OCI-LY7 (cell line): Measurements from ENCODE around the gene COL9A3. TPM values are rescaled to one million over a fixed set of nuclear protein-coding genes. Genes with fewer than 3 reads are reported as not detected.

ENCODE experiments used
- BruUV-seq: library from RNA; stranded (reverse); fragments of 400-500 nt; replicated peaks from 2 replicates; lab custom pipeline; 2021; lab: Mats Ljungman, UMichigan
- CTCF ChIA-PET: fragments of 300-600 bp; sonication (Branson Sonifier 250); formaldehyde crosslinking; loops from one replicate; lab custom pipeline; 2022; ENCODE audit warnings: antibody characterized with exemption; ENCODE audit not compliant: unreplicated experiment; lab: Charles Lee
- POLR2A ChIA-PET: fragments of 300-600 bp; sonication (Branson Sonifier 250); formaldehyde crosslinking; loops from one replicate; lab custom pipeline; 2022; ENCODE audit warnings: antibody characterized with exemption; lab: Charles Lee
- DNase-seq: peaks from one replicate; pipeline ENCODE4 v3.0.0-alpha.2; 2015; ENCODE audit warnings: low spot score
- H2AFZ ChIP-seq: fragments of 200-600 bp; sonication (generic), shearing (Covaris generic); 2 replicates; pipeline ENCODE4 v1.6.1; 2014; ENCODE audit warnings: mild to moderate bottlenecking, antibody characterized with exemption, low read length, moderate library complexity
- H3K27ac ChIP-seq: fragments of 200-600 bp; sonication (generic); 2 replicates; pipeline ENCODE4 v1.5.1; 2014; ENCODE audit warnings: mixed run types, low read depth, mild to moderate bottlenecking, moderate library complexity, low read length, inconsistent platforms; ENCODE audit not compliant: poor library complexity, severe bottlenecking
- H3K36me3 ChIP-seq: fragments of 200-600 bp; sonication (generic); 2 replicates; pipeline ENCODE4 v1.6.1; 2014; ENCODE audit warnings: mild to moderate bottlenecking, antibody characterized with exemption, low read length, moderate library complexity, mixed read lengths; ENCODE audit not compliant: insufficient read depth
- H3K4me1 ChIP-seq: fragments of 200-600 bp; sonication (generic); 2 replicates; pipeline ENCODE4 v1.5.1; 2014; ENCODE audit warnings: mild to moderate bottlenecking, low read length; ENCODE audit not compliant: insufficient read depth, poor library complexity, severe bottlenecking
- H3K4me2 ChIP-seq: fragments of 200-600 bp; sonication (generic); 2 replicates; pipeline ENCODE4 v1.6.1; 2014; ENCODE audit warnings: mild to moderate bottlenecking, low read length
- H3K4me3 ChIP-seq: fragments of 200-600 bp; sonication (generic); 2 replicates; pipeline ENCODE4 v1.5.1; 2014; ENCODE audit warnings: mild to moderate bottlenecking, low read depth, low read length; ENCODE audit not compliant: poor library complexity, severe bottlenecking
- H3K79me2 ChIP-seq: fragments of 200-600 bp; sonication (generic); 2 replicates; pipeline ENCODE4 v1.6.1; 2016; ENCODE audit warnings: low read depth, mild to moderate bottlenecking, low read length, moderate library complexity, mixed read lengths; ENCODE audit not compliant: insufficient read depth
- H3K9me2 ChIP-seq: fragments of 200-600 bp; sonication (generic); 2 replicates; pipeline ENCODE4 v1.6.1; 2016; ENCODE audit warnings: mild to moderate bottlenecking, low read length, mixed read lengths; ENCODE audit not compliant: insufficient read depth
- H3K9me3 ChIP-seq: fragments of 200-600 bp; sonication (generic); 2 replicates; pipeline ENCODE4 v1.6.1; 2014; ENCODE audit warnings: mild to moderate bottlenecking, mixed run types, low read length, mixed read lengths
- H4K20me1 ChIP-seq: fragments of 200-600 bp; sonication (generic); 2 replicates; pipeline ENCODE4 v1.6.1; 2014; ENCODE audit warnings: mild to moderate bottlenecking, antibody characterized with exemption, low read length, moderate library complexity, mixed read lengths; ENCODE audit not compliant: insufficient read depth
- CTCF ChIP-seq: fragments of 200-600 bp; sonication (generic); conservative IDR thresholded peaks from 2 replicates; pipeline ENCODE4 v1.5.1; 2014; ENCODE audit warnings: mild to moderate bottlenecking, antibody characterized with exemption, low read length, moderate library complexity, mixed read lengths
- EZH2phosphoT487 ChIP-seq: fragments of 200-600 bp; sonication (generic); IDR thresholded peaks from 2 replicates; pipeline ENCODE4 v1.6.1; 2018; ENCODE audit warnings: low read depth, borderline replicate concordance, mild to moderate bottlenecking, mixed run types, antibody characterized with exemption, low read length, moderate library complexity, mixed read lengths
- intact Hi-C: fragments of 100-400 bp; cut with micrococcal nuclease; formaldehyde crosslinking; loops from one replicate; pipeline ENCODE4 v1.10.0; 2022; ENCODE audit not compliant: unreplicated experiment
- total RNA-seq, 2 experiments: library from RNA; depleted of rRNA in 1 of 2; stranded (reverse); fragments of >200 nt in 1 of 2; shearing (Covaris generic) in 1 of 2; gene quantifications; 2 replicates each; pipeline ENCODE4 v1.2.3, GENCODE V29; 2014 to 2022

The COL9A3 gene
- total RNA-seq, 2 experiments from 2014 or later = 1.7 to 5.2 TPM

- no peak for TF ChIP-seq CTCF
- TF ChIP-seq EZH2phosphoT487 = no peak
- Histone ChIP-seq H3K9me3 (no peaks in the 10 kb centered on the region), H3K79me2 (no peaks in the 10 kb centered on the region), H2AFZ (no peak overlapping the region), H3K4me3 (no peak overlapping the region), H3K36me3 (no peaks in the 10 kb centered on the region), H3K4me2 (no peak overlapping the region), H3K9me2 (no peaks in the 10 kb centered on the region), H3K27ac (no peak overlapping the region), H4K20me1 (no peaks in the 10 kb centered on the region), H3K4me1 (peaks cover 19% of the 10 kb centered on the region)
- CTCF ChIA-PET = no interaction called here
- POLR2A ChIA-PET = no interaction called here
- no TSS peak for BruUV-seq
- intact Hi-C loops = no loop called here
- no peak for DNase-seq
These were observed 48.1 kb upstream of the COL9A3 start for GRCh38 chr20:62768551-62769287.

- ChIA-PET CTCF (no interaction called here), POLR2A (no interaction called here)
These were observed 47.3 kb upstream of the COL9A3 start for GRCh38 chr20:62769346-62770071.

More at GRCh38 chr20:62769346-62770071, 47.3 kb upstream of the COL9A3 start:
- no peaks in the 10 kb centered on the region for H3K9me3 ChIP-seq
- TF ChIP-seq CTCF (no peak), EZH2phosphoT487 (no peak)
- H3K4me3 ChIP-seq = no peak overlapping the region
- no peaks in the 10 kb centered on the region for H3K79me2 ChIP-seq
- DNase-seq = no peak
- peaks cover 21% of the 10 kb centered on the region for H3K4me1 ChIP-seq
- no peak overlapping the region for H3K27ac ChIP-seq
- intact Hi-C loops = no loop called here
- no peaks in the 10 kb centered on the region for H3K9me2 ChIP-seq
- no peak overlapping the region for H3K4me2 ChIP-seq
- no peak overlapping the region for H2AFZ ChIP-seq
- no peaks in the 10 kb centered on the region for H3K36me3 ChIP-seq
- H4K20me1 ChIP-seq = no peaks in the 10 kb centered on the region
- no TSS peak for BruUV-seq
